Breast epithelium (tissue), 3 donors: Measurements from ENCODE around the gene ADH1A.

Source experiments
- CTCF ChIP-seq, 3 donors: fragments of 450-650 bp; IDR thresholded peaks; one replicate each; pipeline ENCODE4 v1.5.1; 2016 to 2017; ENCODE audit warnings: antibody characterized with exemption in 3 of 3, mild to moderate bottlenecking in 3 of 3, moderate library complexity in 3 of 3
- POLR2AphosphoS5 ChIP-seq, 3 donors: sonication (generic); formaldehyde crosslinking; IDR thresholded peaks; one replicate each; pipeline ENCODE4 v1.6.1; 2017; ENCODE audit warnings: antibody characterized with exemption in 3 of 3

GRCh38 chr4:99275885-99276284 is 14.9 kb downstream of the ADH1A start:
- TF ChIP-seq POLR2AphosphoS5 (IDR thresholded peaks at IDR 0.05) (no peak), CTCF (IDR thresholded peaks at IDR 0.05) (no peak)
